Measurements from ENCODE around the gene L3MBTL4.
"Not testable (repeated sequence)": the region's sequence is repeated elsewhere in the genome, so short reads cannot be mapped to it uniquely, and the experiment has no call there.

Gene L3MBTL4

GRCh38 chr18:6382963-6383362 lies 31.7 kb downstream of the L3MBTL4 start:
- peak overlapping the region; percentile 17; the same call in 1 of the 2 replicates for H3K4me2 ChIP-seq
- no peak for TF ChIP-seq CTCF (conservative IDR thresholded peaks at IDR 0.05; ENCODE audit: low read depth, low read length)

GRCh38 chr18:6377473-6377872 lies 37.2 kb downstream of the L3MBTL4 start:
- not testable (repeated sequence) for H2AFZ ChIP-seq (ENCODE audit: low read depth)

More at GRCh38 chr18:6382963-6383362, 31.7 kb downstream of the L3MBTL4 start:
- Histone ChIP-seq H3K27me3 (ENCODE audit: insufficient read depth, low read depth) (no peaks in the 10 kb centered on the region), H3K27ac (peak overlapping the region; percentile 57), H4K20me1 (ENCODE audit: insufficient read depth) (no peaks in the 10 kb centered on the region), H3K9ac (no peak overlapping the region; the same call in 1 of the 2 replicates), H2AFZ (ENCODE audit: low read depth) (peak overlapping the region; percentile 34; the same call in 1 of the 2 replicates), H3K79me2 (ENCODE audit: insufficient read depth, low read depth) (no peaks in the 10 kb centered on the region), H3K4me1 (ENCODE audit: low read depth, poor library complexity, severe bottlenecking) (peaks cover 4% of the 10 kb centered on the region), H3K36me3 (ENCODE audit: insufficient read depth) (no peaks in the 10 kb centered on the region), H3K4me3 (IDR thresholded peaks at IDR 0.05; ENCODE audit: insufficient read depth, low read depth, low read length) (no peak overlapping the region)

GRCh38 chr18:6376433-6377229 lies 38.1 kb downstream of the L3MBTL4 start:
- Histone ChIP-seq H3K4me2 (no peak overlapping the region), H3K79me2 (ENCODE audit: insufficient read depth, low read depth) (no peaks in the 10 kb centered on the region), H3K9ac (no peak overlapping the region), H3K27ac (no peak overlapping the region), H3K27me3 (ENCODE audit: insufficient read depth, low read depth) (no peaks in the 10 kb centered on the region), H3K4me3 (IDR thresholded peaks at IDR 0.05; ENCODE audit: insufficient read depth, low read depth, low read length) (no peak overlapping the region), H3K4me1 (ENCODE audit: low read depth, poor library complexity, severe bottlenecking) (no peaks in the 10 kb centered on the region), H4K20me1 (ENCODE audit: insufficient read depth) (no peaks in the 10 kb centered on the region), H3K36me3 (ENCODE audit: insufficient read depth) (no peaks in the 10 kb centered on the region), H2AFZ (ENCODE audit: low read depth) (no peak overlapping the region)
- TF ChIP-seq CTCF (conservative IDR thresholded peaks at IDR 0.05; ENCODE audit: low read depth, low read length), result no peak

More at GRCh38 chr18:6377473-6377872, 37.2 kb downstream of the L3MBTL4 start:
- not testable (repeated sequence) for H3K36me3 ChIP-seq (ENCODE audit: insufficient read depth); H4K20me1 ChIP-seq (ENCODE audit: insufficient read depth); H3K4me3 ChIP-seq (IDR thresholded peaks at IDR 0.05; ENCODE audit: insufficient read depth, low read depth, low read length); H3K27ac ChIP-seq; H3K4me2 ChIP-seq; H3K79me2 ChIP-seq (ENCODE audit: insufficient read depth, low read depth); H3K4me1 ChIP-seq (ENCODE audit: low read depth, poor library complexity, severe bottlenecking); H3K27me3 ChIP-seq (ENCODE audit: insufficient read depth, low read depth); H3K9ac ChIP-seq

- no peak overlapping the region for H3K27ac ChIP-seq
- H4K20me1 ChIP-seq (ENCODE audit: insufficient read depth), result no peaks in the 10 kb centered on the region
- H2AFZ ChIP-seq (ENCODE audit: low read depth), result no peak overlapping the region
- no peaks in the 10 kb centered on the region for H3K79me2 ChIP-seq (ENCODE audit: insufficient read depth, low read depth)
- no peak for TF ChIP-seq CTCF (conservative IDR thresholded peaks at IDR 0.05; ENCODE audit: low read depth, low read length)
- no peaks in the 10 kb centered on the region for H3K4me1 ChIP-seq (ENCODE audit: low read depth, poor library complexity, severe bottlenecking)
- no peaks in the 10 kb centered on the region for H3K27me3 ChIP-seq (ENCODE audit: insufficient read depth, low read depth)
- H3K36me3 ChIP-seq (ENCODE audit: insufficient read depth), result no peaks in the 10 kb centered on the region
- no peak overlapping the region for H3K9ac ChIP-seq
- no peak overlapping the region for H3K4me3 ChIP-seq (IDR thresholded peaks at IDR 0.05; ENCODE audit: insufficient read depth, low read depth, low read length)
- no peak overlapping the region for H3K4me2 ChIP-seq
These were observed 39.7 kb downstream of the L3MBTL4 start for GRCh38 chr18:6374935-6375529.

DNA sequence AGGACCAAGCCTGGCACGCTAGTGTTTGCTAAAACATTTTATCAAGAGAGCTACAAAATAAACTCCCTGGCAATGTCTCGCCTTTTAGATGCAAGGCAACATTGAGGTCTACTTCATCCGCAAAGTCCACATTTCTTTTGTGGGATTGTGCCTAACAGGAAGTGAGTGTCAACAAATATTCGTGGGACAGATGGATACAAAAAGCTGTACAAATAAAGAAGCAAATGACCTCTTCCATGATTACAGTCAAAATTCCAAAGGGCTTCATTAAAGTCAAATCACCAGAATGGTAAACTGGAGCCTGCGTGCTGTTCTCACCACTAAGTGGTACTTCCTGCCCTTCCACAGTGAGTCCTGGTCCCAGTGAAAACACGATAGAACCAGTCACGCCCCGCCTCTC lies 40.4 kb downstream of the L3MBTL4 start:
- H3K4me2 ChIP-seq, result no peak overlapping the region
- no peaks in the 10 kb centered on the region for H3K4me1 ChIP-seq (ENCODE audit: low read depth, poor library complexity, severe bottlenecking)
- no peak overlapping the region for H3K4me3 ChIP-seq (IDR thresholded peaks at IDR 0.05; ENCODE audit: insufficient read depth, low read depth, low read length)
- H3K36me3 ChIP-seq (ENCODE audit: insufficient read depth), result no peaks in the 10 kb centered on the region
- no peak overlapping the region for H3K27ac ChIP-seq
- H4K20me1 ChIP-seq (ENCODE audit: insufficient read depth), result no peaks in the 10 kb centered on the region
- H2AFZ ChIP-seq (ENCODE audit: low read depth), result no peak overlapping the region
- H3K27me3 ChIP-seq (ENCODE audit: insufficient read depth, low read depth), result no peaks in the 10 kb centered on the region
- no peak overlapping the region for H3K9ac ChIP-seq
- no peaks in the 10 kb centered on the region for H3K79me2 ChIP-seq (ENCODE audit: insufficient read depth, low read depth)
- TF ChIP-seq CTCF (conservative IDR thresholded peaks at IDR 0.05; ENCODE audit: low read depth, low read length), result no peak
